Transverse colon (tissue), 4 donors: Measurements from ENCODE around the gene ALS2. TPM values are rescaled to one million over a fixed set of nuclear protein-coding genes. Genes with fewer than 3 reads are reported as not detected.

Experiments used
- DNase-seq: peaks from one replicate; pipeline ENCODE4 v3.0.0-alpha.2; 2019
- H3K27ac ChIP-seq, 4 donors: fragments of 200-600 bp; sonication (generic); 2 replicates each; pipeline ENCODE4 v1.5.1; 2016 to 2018; ENCODE audit warnings: inconsistent platforms in 4 of 4
- H3K27me3 ChIP-seq: fragments of 200-600 bp; sonication (generic); 2 replicates; pipeline ENCODE4 v1.5.1; 2017; ENCODE audit warnings: inconsistent platforms
- H3K36me3 ChIP-seq, 4 donors: fragments of 200-600 bp; sonication (generic); 2 replicates each; pipeline ENCODE4 v1.5.1; 2017 to 2019; ENCODE audit warnings: inconsistent platforms in 4 of 4
- H3K4me1 ChIP-seq, 4 donors: fragments of 200-600 bp; sonication (generic); 2 replicates each; pipeline ENCODE4 v1.5.1; 2017 to 2020; ENCODE audit warnings: inconsistent platforms in 4 of 4
- H3K4me3 ChIP-seq, 4 donors: fragments of 200-600 bp; sonication (generic); 1 replicate in 1 of 4; 2 replicates in 3 of 4; pipeline versions ENCODE4 v1.5.1 to v1.6.1; 2017 to 2019; ENCODE audit warnings: inconsistent platforms in 4 of 4
- H3K9me3 ChIP-seq, 2 donors: fragments of 200-600 bp; sonication (generic); 2 replicates each; pipeline ENCODE4 v1.5.1; 2017 to 2019; ENCODE audit warnings: inconsistent platforms in 2 of 2
- EP300 ChIP-seq: sonication (generic); formaldehyde crosslinking; IDR thresholded peaks from one replicate; pipeline ENCODE4 v1.6.1; 2017; ENCODE audit warnings: antibody characterized with exemption, low read depth
- POLR2A ChIP-seq: fragments of 450-650 bp; IDR thresholded peaks from one replicate; pipeline ENCODE4 v1.6.1; 2016; ENCODE audit warnings: antibody characterized with exemption, mild to moderate bottlenecking, moderate library complexity
- POLR2AphosphoS5 ChIP-seq, 3 donors: sonication (generic); formaldehyde crosslinking; IDR thresholded peaks; one replicate each; pipeline ENCODE4 v1.6.1; 2016; ENCODE audit warnings: antibody characterized with exemption in 3 of 3
- WGBS, 2 donors: methylation state at CpG; one replicate each; pipeline ENCODE4 v1.1.5; 2018; ENCODE audit warnings: low coverage in 1 of 2; 5-methylcytosine and 5-hydroxymethylcytosine counted together
- in situ Hi-C, 4 donors: fragments of 200-750 bp; cut with MboI; loops; one replicate each; pipeline versions ENCODE4 v1.15.0 to v1.15.1; 2017; ENCODE audit warnings: low sequenced_read_pairs in 3 of 4, low pct_ligation_motif_present in 1 of 4, low pct_unique_long_range_greater_than_20kb in 1 of 4
- intact Hi-C: fragments of 100-400 bp; cut with DNase I; formaldehyde crosslinking; loops from one replicate; pipeline ENCODE4 v1.15.1; 2023; ENCODE audit warnings: low total_unique reads
- total RNA-seq, 4 donors: library from RNA; depleted of rRNA; stranded (reverse); fragments of >200 nt; gene quantifications; one replicate each; pipeline ENCODE4 v1.1.0, GENCODE V29; 2016
- TF ChIP-seq, protein P1 (sequence below), 5 experiments: fragments of 200-600 bp in 3 of 5; fragments of 450-650 bp in 2 of 5; sonication (generic) in 3 of 5; IDR thresholded peaks; 1 replicate in 2 of 5; 2 replicates in 3 of 5; pipeline ENCODE4 v1.5.1; 2016 to 2017; ENCODE audit warnings: antibody characterized with exemption in 5 of 5, inconsistent platforms in 3 of 5, mild to moderate bottlenecking in 2 of 5, moderate library complexity in 1 of 5

Gene ALS2
- total RNA-seq, 4 donors from 2014 or later: 7.9 to 61.1 (median 8.9) TPM

DNA sequence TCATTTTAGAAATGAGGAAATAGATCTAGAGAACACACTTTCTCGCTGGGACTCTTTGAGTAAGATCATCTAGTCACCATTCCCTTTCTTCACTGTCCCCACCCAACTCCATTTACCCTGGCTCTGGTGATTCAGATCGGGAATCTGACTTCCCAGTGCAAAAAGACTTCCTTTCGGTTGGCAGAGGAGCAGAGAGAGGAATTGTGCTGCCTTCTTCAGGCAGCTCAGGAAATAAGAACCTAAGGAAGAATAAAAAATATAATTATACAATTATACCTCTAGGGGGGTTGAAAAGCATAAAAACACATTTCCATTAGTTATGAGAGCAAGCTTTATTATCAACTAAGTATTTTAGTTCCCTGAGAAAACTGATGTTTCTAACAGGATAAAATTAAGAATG, 73.0 kb downstream of the ALS2 start:
- no peak for DNase-seq
- no peak for TF ChIP-seq POLR2A
- no peak for TF ChIP-seq EP300
- TF ChIP-seq, protein P1, sequence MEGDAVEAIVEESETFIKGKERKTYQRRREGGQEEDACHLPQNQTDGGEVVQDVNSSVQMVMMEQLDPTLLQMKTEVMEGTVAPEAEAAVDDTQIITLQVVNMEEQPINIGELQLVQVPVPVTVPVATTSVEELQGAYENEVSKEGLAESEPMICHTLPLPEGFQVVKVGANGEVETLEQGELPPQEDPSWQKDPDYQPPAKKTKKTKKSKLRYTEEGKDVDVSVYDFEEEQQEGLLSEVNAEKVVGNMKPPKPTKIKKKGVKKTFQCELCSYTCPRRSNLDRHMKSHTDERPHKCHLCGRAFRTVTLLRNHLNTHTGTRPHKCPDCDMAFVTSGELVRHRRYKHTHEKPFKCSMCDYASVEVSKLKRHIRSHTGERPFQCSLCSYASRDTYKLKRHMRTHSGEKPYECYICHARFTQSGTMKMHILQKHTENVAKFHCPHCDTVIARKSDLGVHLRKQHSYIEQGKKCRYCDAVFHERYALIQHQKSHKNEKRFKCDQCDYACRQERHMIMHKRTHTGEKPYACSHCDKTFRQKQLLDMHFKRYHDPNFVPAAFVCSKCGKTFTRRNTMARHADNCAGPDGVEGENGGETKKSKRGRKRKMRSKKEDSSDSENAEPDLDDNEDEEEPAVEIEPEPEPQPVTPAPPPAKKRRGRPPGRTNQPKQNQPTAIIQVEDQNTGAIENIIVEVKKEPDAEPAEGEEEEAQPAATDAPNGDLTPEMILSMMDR (IDR thresholded peaks at IDR 0.05): no peak
- no peak for TF ChIP-seq POLR2AphosphoS5 (IDR thresholded peaks at IDR 0.05)
- Histone ChIP-seq H3K27me3 (no peaks in the 10 kb centered on the region), H3K4me1 (no peaks in the 10 kb centered on the region), H3K4me3 (no peak overlapping the region), H3K27ac (no peak overlapping the region), H3K9me3 (no peaks in the 10 kb centered on the region), H3K36me3 (peaks cover 0 to 54% (median 15%) of the 10 kb centered on the region in 4 donors)
- WGBS, 2 donors: 56 to 72% methylated on average over 2 to 3 of the region's 3 CpGs
- in situ Hi-C loops: no loop called here
- intact Hi-C loops: no loop called here

GRCh38 chr2:201707142-201707541, 73.6 kb downstream of the ALS2 start:
- H3K4me1 ChIP-seq: no peaks in the 10 kb centered on the region
- intact Hi-C loops: no loop called here
- no peak overlapping the region for H3K27ac ChIP-seq
- H3K36me3 ChIP-seq: peaks cover 0 to 59% (median 15%) of the 10 kb centered on the region in 4 donors
- DNase-seq: no peak
- H3K4me3 ChIP-seq: no peak overlapping the region
- H3K27me3 ChIP-seq: no peaks in the 10 kb centered on the region
- 80 to 100% methylated on average over 1 of the region's 1 CpG for WGBS, 2 donors
- TF ChIP-seq POLR2A (no peak), POLR2AphosphoS5 (IDR thresholded peaks at IDR 0.05) (no peak), EP300 (no peak)
- TF ChIP-seq, protein P1 (IDR thresholded peaks at IDR 0.05): no peak
- no peaks in the 10 kb centered on the region for H3K9me3 ChIP-seq
- in situ Hi-C loops: no loop called here

GRCh38 chr2:201704536-201704935, 76.2 kb downstream of the ALS2 start:
- 92 to 96% methylated on average over 5 of the region's 5 CpGs for WGBS, 2 donors
- no peak overlapping the region for H3K4me3 ChIP-seq
- no peak for DNase-seq
- no peak for TF ChIP-seq POLR2A
- TF ChIP-seq EP300: no peak
- TF ChIP-seq POLR2AphosphoS5 (IDR thresholded peaks at IDR 0.05): no peak
- TF ChIP-seq, protein P1 (IDR thresholded peaks at IDR 0.05): no peak
- no peaks in the 10 kb centered on the region for H3K4me1 ChIP-seq
- H3K36me3 ChIP-seq: peaks cover 0 to 53% (median 17%) of the 10 kb centered on the region in 4 donors
- no peaks in the 10 kb centered on the region for H3K27me3 ChIP-seq
- intact Hi-C loops (no loop called here), in situ Hi-C loops (no loop called here)
- no peaks in the 10 kb centered on the region for H3K9me3 ChIP-seq
- no peak overlapping the region for H3K27ac ChIP-seq

DNA sequence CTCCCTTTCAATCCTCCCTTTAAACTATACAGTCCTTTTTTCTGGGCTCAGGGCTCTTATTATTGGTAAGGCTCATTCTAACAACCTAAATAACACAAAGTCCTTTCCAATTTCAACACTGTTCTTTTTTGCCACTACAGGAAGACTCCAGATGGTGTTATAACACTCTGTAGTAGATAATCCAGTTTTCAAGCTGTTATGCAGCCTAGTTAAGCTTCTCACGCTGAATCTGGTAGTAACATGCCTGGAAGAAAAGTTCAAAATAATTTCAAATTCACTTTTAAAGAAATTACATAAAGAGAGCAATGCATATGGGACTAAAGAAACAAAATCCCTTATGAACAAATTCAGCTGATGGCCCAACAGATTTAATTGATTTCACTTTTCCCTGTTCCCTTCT, 79.1 kb downstream of the ALS2 start:
- TF ChIP-seq POLR2AphosphoS5 (IDR thresholded peaks at IDR 0.05) (no peak), POLR2A (no peak), EP300 (no peak)
- TF ChIP-seq, protein P1 (IDR thresholded peaks at IDR 0.05): no peak
- DNase-seq: no peak
- peaks cover 0 to 36% (median 11%) of the 10 kb centered on the region in 4 donors for H3K36me3 ChIP-seq
- no peaks in the 10 kb centered on the region for H3K4me1 ChIP-seq
- H3K27me3 ChIP-seq: no peaks in the 10 kb centered on the region
- intact Hi-C loops (no loop called here), in situ Hi-C loops (no loop called here)
- 97% methylated on average over 1 of the region's 1 CpG; no CpG with 5 or more reads in 1 of the 2 donors for WGBS, 2 donors
- no peaks in the 10 kb centered on the region for H3K9me3 ChIP-seq
- no peak overlapping the region for H3K27ac ChIP-seq
- no peak overlapping the region for H3K4me3 ChIP-seq
